ENCODE data around the gene LRRFIP2.

The LRRFIP2 gene

DNA sequence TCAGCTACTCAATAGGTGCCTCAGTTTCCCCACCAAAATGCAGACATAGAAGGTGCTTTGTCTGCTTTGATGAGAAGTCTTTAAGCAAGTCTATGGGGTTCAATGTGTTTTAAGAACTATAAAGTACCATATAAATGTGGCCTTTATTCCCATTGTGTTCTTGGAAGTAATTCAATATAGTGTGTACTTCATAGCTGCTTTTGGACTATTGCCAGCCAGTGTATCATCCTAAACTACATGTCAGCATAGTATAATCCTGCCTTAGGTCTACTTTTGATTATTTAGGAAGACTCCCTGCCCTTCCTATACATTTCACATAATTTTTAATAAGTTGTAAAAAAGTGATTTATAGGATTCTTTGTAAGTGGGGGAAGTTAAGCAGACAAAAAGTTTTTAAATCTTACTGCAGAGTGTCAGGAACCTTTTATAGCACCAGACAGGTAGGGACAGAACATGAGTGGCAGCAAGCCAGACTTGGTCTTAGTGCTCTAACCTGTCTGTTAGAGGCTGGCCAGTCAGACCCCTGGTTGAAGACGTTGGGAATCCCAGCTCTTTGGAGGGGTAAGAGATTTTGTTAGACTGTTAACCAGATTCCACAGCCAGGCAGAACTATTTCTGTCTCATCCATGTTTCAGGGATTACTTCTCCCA, 132.7 kb downstream of the LRRFIP2 start:
- H3K4me2 ChIP-seq, result no peak overlapping the region
- no peaks in the 10 kb centered on the region for H3K27me3 ChIP-seq (ENCODE audit: insufficient read depth, low read depth)
- H3K4me3 ChIP-seq (IDR thresholded peaks at IDR 0.05; ENCODE audit: insufficient read depth, low read depth, low read length), result no peak overlapping the region
- no peak overlapping the region for H3K9ac ChIP-seq
- TF ChIP-seq, protein P1, sequence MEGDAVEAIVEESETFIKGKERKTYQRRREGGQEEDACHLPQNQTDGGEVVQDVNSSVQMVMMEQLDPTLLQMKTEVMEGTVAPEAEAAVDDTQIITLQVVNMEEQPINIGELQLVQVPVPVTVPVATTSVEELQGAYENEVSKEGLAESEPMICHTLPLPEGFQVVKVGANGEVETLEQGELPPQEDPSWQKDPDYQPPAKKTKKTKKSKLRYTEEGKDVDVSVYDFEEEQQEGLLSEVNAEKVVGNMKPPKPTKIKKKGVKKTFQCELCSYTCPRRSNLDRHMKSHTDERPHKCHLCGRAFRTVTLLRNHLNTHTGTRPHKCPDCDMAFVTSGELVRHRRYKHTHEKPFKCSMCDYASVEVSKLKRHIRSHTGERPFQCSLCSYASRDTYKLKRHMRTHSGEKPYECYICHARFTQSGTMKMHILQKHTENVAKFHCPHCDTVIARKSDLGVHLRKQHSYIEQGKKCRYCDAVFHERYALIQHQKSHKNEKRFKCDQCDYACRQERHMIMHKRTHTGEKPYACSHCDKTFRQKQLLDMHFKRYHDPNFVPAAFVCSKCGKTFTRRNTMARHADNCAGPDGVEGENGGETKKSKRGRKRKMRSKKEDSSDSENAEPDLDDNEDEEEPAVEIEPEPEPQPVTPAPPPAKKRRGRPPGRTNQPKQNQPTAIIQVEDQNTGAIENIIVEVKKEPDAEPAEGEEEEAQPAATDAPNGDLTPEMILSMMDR (conservative IDR thresholded peaks at IDR 0.05; ENCODE audit: low read depth, low read length), result no peak
- no peaks in the 10 kb centered on the region for H3K79me2 ChIP-seq (ENCODE audit: insufficient read depth, low read depth)
- H3K27ac ChIP-seq, result no peak overlapping the region
- H2AFZ ChIP-seq (ENCODE audit: low read depth), result no peak overlapping the region
- no peaks in the 10 kb centered on the region for H3K36me3 ChIP-seq (ENCODE audit: insufficient read depth)
- H3K4me1 ChIP-seq (ENCODE audit: low read depth, poor library complexity, severe bottlenecking), result no peaks in the 10 kb centered on the region
- H4K20me1 ChIP-seq (ENCODE audit: insufficient read depth), result no peaks in the 10 kb centered on the region

DNA sequence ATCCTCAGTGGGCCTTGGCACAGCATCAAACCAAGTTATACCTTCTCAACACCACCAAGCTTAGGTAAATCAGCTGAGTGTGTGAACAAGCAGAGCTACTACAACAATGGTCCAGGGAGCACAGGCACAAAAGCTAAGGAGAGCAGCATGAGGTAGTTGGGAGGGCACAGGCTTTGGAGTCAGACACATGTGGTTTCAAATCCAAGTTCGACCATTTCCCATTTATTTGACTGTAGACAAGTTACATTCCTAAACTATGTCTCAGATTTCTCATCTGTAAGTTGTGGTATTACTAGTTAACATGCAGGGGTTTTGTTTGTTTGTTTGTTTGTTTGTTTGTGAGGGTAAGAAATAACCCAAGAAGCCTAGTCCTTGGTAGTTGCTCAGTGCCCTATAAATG, 134.2 kb downstream of the LRRFIP2 start:
- no peaks in the 10 kb centered on the region for H3K36me3 ChIP-seq (ENCODE audit: insufficient read depth)
- no peak overlapping the region for H3K4me3 ChIP-seq (IDR thresholded peaks at IDR 0.05; ENCODE audit: insufficient read depth, low read depth, low read length)
- H3K4me2 ChIP-seq, result no peak overlapping the region
- no peak overlapping the region for H3K9ac ChIP-seq
- TF ChIP-seq, protein P1 (conservative IDR thresholded peaks at IDR 0.05; ENCODE audit: low read depth, low read length), result no peak
- no peaks in the 10 kb centered on the region for H3K79me2 ChIP-seq (ENCODE audit: insufficient read depth, low read depth)
- H3K27ac ChIP-seq, result no peak overlapping the region
- no peak overlapping the region for H2AFZ ChIP-seq (ENCODE audit: low read depth)
- no peaks in the 10 kb centered on the region for H4K20me1 ChIP-seq (ENCODE audit: insufficient read depth)
- no peaks in the 10 kb centered on the region for H3K4me1 ChIP-seq (ENCODE audit: low read depth, poor library complexity, severe bottlenecking)
- H3K27me3 ChIP-seq (ENCODE audit: insufficient read depth, low read depth), result no peaks in the 10 kb centered on the region

DNA sequence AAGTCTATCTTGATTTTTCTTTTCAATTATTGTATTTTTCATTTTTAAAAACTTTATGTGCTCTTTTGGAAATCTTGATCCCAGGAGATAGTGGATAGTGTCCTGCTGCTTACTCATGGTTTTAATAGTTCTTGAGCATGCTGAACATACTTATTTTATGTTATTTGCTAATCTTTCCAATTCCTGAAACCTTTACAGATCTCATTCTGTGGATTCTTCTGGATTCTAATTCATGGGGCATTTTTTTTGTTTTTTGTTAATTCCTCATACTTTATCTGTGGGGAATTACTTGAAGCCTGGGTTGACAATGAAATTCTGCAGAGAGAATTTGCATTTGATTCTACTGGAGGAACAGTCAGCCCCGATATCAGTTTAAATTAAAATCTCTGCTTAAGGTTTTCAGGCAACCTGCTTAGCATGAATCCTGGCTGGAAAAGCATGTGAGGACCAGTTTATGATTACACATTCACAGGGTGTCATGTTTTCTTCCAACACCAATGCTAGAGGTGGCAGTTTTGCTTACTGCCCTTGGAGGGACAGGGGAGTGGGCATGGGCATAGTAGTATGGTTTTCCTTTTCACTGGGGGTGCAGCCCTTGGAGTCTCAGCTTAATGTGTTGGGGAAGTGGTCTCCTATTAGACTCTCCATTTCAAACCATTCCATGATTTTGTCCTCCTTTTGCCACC, 135.1 kb downstream of the LRRFIP2 start:
- no peaks in the 10 kb centered on the region for H3K36me3 ChIP-seq (ENCODE audit: insufficient read depth)
- no peak overlapping the region for H3K9ac ChIP-seq
- no peaks in the 10 kb centered on the region for H3K4me1 ChIP-seq (ENCODE audit: low read depth, poor library complexity, severe bottlenecking)
- H4K20me1 ChIP-seq (ENCODE audit: insufficient read depth), result no peaks in the 10 kb centered on the region
- H3K27ac ChIP-seq, result no peak overlapping the region
- H3K27me3 ChIP-seq (ENCODE audit: insufficient read depth, low read depth), result no peaks in the 10 kb centered on the region
- H2AFZ ChIP-seq (ENCODE audit: low read depth), result no peak overlapping the region
- no peaks in the 10 kb centered on the region for H3K79me2 ChIP-seq (ENCODE audit: insufficient read depth, low read depth)
- no peak overlapping the region for H3K4me2 ChIP-seq
- TF ChIP-seq, protein P1 (conservative IDR thresholded peaks at IDR 0.05; ENCODE audit: low read depth, low read length), result no peak
- no peak overlapping the region for H3K4me3 ChIP-seq (IDR thresholded peaks at IDR 0.05; ENCODE audit: insufficient read depth, low read depth, low read length)

DNA sequence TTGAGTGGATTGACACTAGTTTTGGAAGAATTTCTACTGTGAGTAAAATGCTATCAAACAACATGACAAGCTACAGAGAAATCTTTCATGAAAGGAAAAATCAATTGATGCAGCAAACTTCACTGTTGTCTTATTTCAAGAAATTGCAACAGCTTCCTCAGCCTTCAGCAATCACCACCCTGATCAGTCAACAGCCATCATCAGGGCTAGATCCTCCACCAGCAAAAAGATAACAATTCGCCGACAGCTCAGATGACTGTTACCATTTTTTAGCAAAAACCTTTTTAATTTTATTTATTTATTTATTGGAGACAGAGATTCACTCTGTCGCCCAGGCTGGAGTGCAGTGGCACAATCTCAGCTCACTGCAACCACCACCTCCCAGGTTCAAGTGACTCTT, 137.0 kb downstream of the LRRFIP2 start:
- TF ChIP-seq, protein P1 (conservative IDR thresholded peaks at IDR 0.05; ENCODE audit: low read depth, low read length), result no peak

More for the DNA sequence above, 137.0 kb downstream of the LRRFIP2 start:
- no peaks in the 10 kb centered on the region for H3K27me3 ChIP-seq (ENCODE audit: insufficient read depth, low read depth)
- H3K4me2 ChIP-seq, result no peak overlapping the region
- H4K20me1 ChIP-seq (ENCODE audit: insufficient read depth), result no peaks in the 10 kb centered on the region
- H3K36me3 ChIP-seq (ENCODE audit: insufficient read depth), result no peaks in the 10 kb centered on the region
- H3K79me2 ChIP-seq (ENCODE audit: insufficient read depth, low read depth), result no peaks in the 10 kb centered on the region
- no peak overlapping the region for H3K4me3 ChIP-seq (IDR thresholded peaks at IDR 0.05; ENCODE audit: insufficient read depth, low read depth, low read length)
- no peaks in the 10 kb centered on the region for H3K4me1 ChIP-seq (ENCODE audit: low read depth, poor library complexity, severe bottlenecking)
- H3K27ac ChIP-seq, result no peak overlapping the region
- H3K9ac ChIP-seq, result no peak overlapping the region
- no peak overlapping the region for H2AFZ ChIP-seq (ENCODE audit: low read depth)

Data from KMS-11 (cell line).